SU-DHL-6 (cell line): ENCODE data around the gene ELAVL3.

Experiments
- H2AFZ ChIP-seq: fragments of 200-600 bp; sonication (generic); 2 replicates; pipeline ENCODE4 v1.6.1; 2014; ENCODE audit warnings: low read depth, mild to moderate bottlenecking, moderate library complexity, mixed read lengths, antibody characterized with exemption, low read length; ENCODE audit not compliant: severe bottlenecking
- H3F3A ChIP-seq: fragments of 200-600 bp; shearing (Covaris generic); 2 replicates; pipeline ENCODE4 v1.6.0; 2016; ENCODE audit warnings: antibody characterized with exemption, mild to moderate bottlenecking; ENCODE audit not compliant: insufficient read depth
- H3K27ac ChIP-seq: fragments of 200-600 bp; sonication (generic); 2 replicates; pipeline ENCODE4 v1.5.1; 2016; ENCODE audit warnings: low read depth, mild to moderate bottlenecking, low read length, moderate library complexity, mixed read lengths
- H3K27me3 ChIP-seq: fragments of 200-600 bp; sonication (generic), shearing (Covaris generic); 2 replicates; pipeline ENCODE4 v1.6.0; 2014; ENCODE audit warnings: mild to moderate bottlenecking, low read length
- H3K36me3 ChIP-seq: fragments of 200-600 bp; sonication (generic); 2 replicates; pipeline ENCODE4 v1.6.1; 2014; ENCODE audit warnings: mild to moderate bottlenecking, low read length, mixed read lengths
- H3K4me2 ChIP-seq: fragments of 300-600, 200-600 bp; shearing (Covaris generic), sonication (generic); 2 replicates; pipeline ENCODE4 v1.6.0; 2014; ENCODE audit warnings: low read length, low read depth, mild to moderate bottlenecking; ENCODE audit not compliant: poor library complexity, severe bottlenecking
- H3K4me3 ChIP-seq: fragments of 200-600 bp; sonication (generic); 2 replicates; pipeline ENCODE4 v1.5.1; 2014; ENCODE audit warnings: antibody characterized with exemption, low read length, mild to moderate bottlenecking, mixed read lengths; ENCODE audit not compliant: insufficient read depth, poor library complexity, severe bottlenecking
- H3K79me2 ChIP-seq: fragments of 200-600 bp; sonication (generic); 2 replicates; pipeline ENCODE4 v1.6.1; 2014; ENCODE audit warnings: mild to moderate bottlenecking, low read length, moderate library complexity; ENCODE audit not compliant: insufficient read depth
- H3K9ac ChIP-seq: fragments of 200-600 bp; sonication (generic); 2 replicates; pipeline ENCODE4 v1.7.0; 2014; ENCODE audit warnings: mild to moderate bottlenecking, low read length
- H3K9me2 ChIP-seq: fragments of 200-600 bp; sonication (generic); replicated peaks from 2 replicates; pipeline ENCODE4 v1.6.1; 2014; ENCODE audit warnings: low read length; ENCODE audit not compliant: insufficient read depth
- H3K9me3 ChIP-seq: fragments of 200-600 bp; sonication (generic); 2 replicates; pipeline ENCODE4 v1.6.1; 2014; ENCODE audit warnings: low read length, mixed read lengths; ENCODE audit not compliant: insufficient read depth
- H4K20me1 ChIP-seq: fragments of 200-600 bp; sonication (generic); 2 replicates; pipeline ENCODE4 v1.6.1; 2014; ENCODE audit warnings: low read depth, mild to moderate bottlenecking, antibody characterized with exemption, low read length, moderate library complexity, mixed read lengths
- CTCF ChIP-seq: fragments of 200-600 bp; sonication (generic); IDR thresholded peaks from one replicate; pipeline ENCODE4 v1.5.1; 2017; ENCODE audit warnings: antibody characterized with exemption, mild to moderate bottlenecking, low read length, moderate library complexity; ENCODE audit not compliant: insufficient read depth, poor library complexity, severe bottlenecking
- EZH2phosphoT487 ChIP-seq: fragments of 200-600 bp; sonication (generic), shearing (Covaris generic); conservative IDR thresholded peaks from 2 replicates; pipeline ENCODE4 v1.6.1; 2018; ENCODE audit warnings: mild to moderate bottlenecking, antibody characterized with exemption, low read length, moderate library complexity, mixed read lengths

Gene ELAVL3

GRCh38 chr19:11505032-11505503 is 24.2 kb upstream of the ELAVL3 start:
- Histone ChIP-seq H3K4me2 (peak overlapping the region; percentile 87), H3F3A (peaks cover 4% of the 10 kb centered on the region; the same call in 1 of the 2 replicates), H4K20me1 (no peaks in the 10 kb centered on the region), H2AFZ (peak overlapping the region; percentile 50), H3K27ac (peak overlapping the region; percentile 86), H3K79me2 (peaks cover 17% of the 10 kb centered on the region), H3K9me2 (no peaks in the 10 kb centered on the region), H3K9ac (peak overlapping the region; percentile 82), H3K9me3 (no peaks in the 10 kb centered on the region), H3K4me3 (peak overlapping the region; percentile 70), H3K36me3 (no peaks in the 10 kb centered on the region), H3K27me3 (no peaks in the 10 kb centered on the region)
- TF ChIP-seq EZH2phosphoT487 (no peak), CTCF (no peak)

GRCh38 chr19:11504502-11505031 is 23.7 kb upstream of the ELAVL3 start:
- H3K9me3 ChIP-seq, result no peaks in the 10 kb centered on the region
- no peak overlapping the region for H2AFZ ChIP-seq
- H3K27ac ChIP-seq, result peak overlapping the region; percentile 43
- H3K27me3 ChIP-seq, result no peaks in the 10 kb centered on the region
- H4K20me1 ChIP-seq, result no peaks in the 10 kb centered on the region
- H3K9me2 ChIP-seq, result no peaks in the 10 kb centered on the region
- peak overlapping the region; percentile 57 for H3K4me3 ChIP-seq
- peaks cover 4% of the 10 kb centered on the region; the same call in 1 of the 2 replicates for H3F3A ChIP-seq
- H3K9ac ChIP-seq, result peak overlapping the region; percentile 82
- H3K4me2 ChIP-seq, result peak overlapping the region; percentile 71
- no peaks in the 10 kb centered on the region for H3K36me3 ChIP-seq
- peaks cover 17% of the 10 kb centered on the region for H3K79me2 ChIP-seq
- TF ChIP-seq CTCF, result no peak
- TF ChIP-seq EZH2phosphoT487, result no peak

GRCh38 chr19:11499890-11500420 is 19.1 kb upstream of the ELAVL3 start:
- TF ChIP-seq EZH2phosphoT487, result no peak
- TF ChIP-seq CTCF, result no peak
- H3K9me3 ChIP-seq, result no peaks in the 10 kb centered on the region
- peaks cover 13% of the 10 kb centered on the region for H3K79me2 ChIP-seq
- no peak overlapping the region for H3K9ac ChIP-seq
- no peaks in the 10 kb centered on the region for H3K27me3 ChIP-seq
- no peak overlapping the region for H3K4me3 ChIP-seq
- H3K9me2 ChIP-seq, result no peaks in the 10 kb centered on the region
- no peaks in the 10 kb centered on the region for H3K36me3 ChIP-seq
- no peak overlapping the region for H3K4me2 ChIP-seq
- H4K20me1 ChIP-seq, result no peaks in the 10 kb centered on the region
- no peak overlapping the region for H3K27ac ChIP-seq
- peaks cover 4% of the 10 kb centered on the region; the same call in 1 of the 2 replicates for H3F3A ChIP-seq
- no peak overlapping the region for H2AFZ ChIP-seq
